Measurements from ENCODE around the gene PLEKHB2. TPM values are rescaled to one million over a fixed set of nuclear protein-coding genes. Genes with fewer than 3 reads are reported as not detected.
"Not testable (repeated sequence)": the region's sequence is repeated elsewhere in the genome, so short reads cannot be mapped to it uniquely, and the experiment has no call there.

Gene PLEKHB2
- total RNA-seq, 2 experiments from 2014 or later: 42.4 to 43.2 TPM

DNA sequence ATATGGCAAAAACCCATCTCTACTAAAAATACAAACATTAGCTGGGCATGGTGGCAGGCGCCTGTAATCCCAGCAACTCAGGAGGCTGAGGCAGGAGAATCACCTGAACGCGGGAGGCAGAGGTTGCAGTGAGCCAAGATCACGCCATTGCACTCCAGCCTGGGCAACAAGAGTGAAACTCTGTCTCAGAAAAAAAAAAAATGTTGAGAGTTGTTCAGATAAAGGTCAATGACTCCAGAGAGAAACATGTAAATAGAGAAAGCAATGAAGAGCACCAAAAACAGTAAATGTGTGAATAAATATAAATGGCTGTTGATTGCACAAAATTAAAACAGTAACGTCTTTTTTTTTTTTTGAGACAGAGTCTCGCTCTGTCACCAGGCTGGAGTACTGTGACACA is 25.2 kb upstream of the PLEKHB2 start:
- not testable (repeated sequence) for DNase-seq, H3K4me3 Mint-ChIP-seq, H3K27me3 Mint-ChIP-seq, H3K27ac Mint-ChIP-seq, H3K9me3 Mint-ChIP-seq
- H3K36me3 Mint-ChIP-seq: peaks cover 29% of the 10 kb centered on the region
- peaks cover 26% of the 10 kb centered on the region for H3K4me1 Mint-ChIP-seq

DNA sequence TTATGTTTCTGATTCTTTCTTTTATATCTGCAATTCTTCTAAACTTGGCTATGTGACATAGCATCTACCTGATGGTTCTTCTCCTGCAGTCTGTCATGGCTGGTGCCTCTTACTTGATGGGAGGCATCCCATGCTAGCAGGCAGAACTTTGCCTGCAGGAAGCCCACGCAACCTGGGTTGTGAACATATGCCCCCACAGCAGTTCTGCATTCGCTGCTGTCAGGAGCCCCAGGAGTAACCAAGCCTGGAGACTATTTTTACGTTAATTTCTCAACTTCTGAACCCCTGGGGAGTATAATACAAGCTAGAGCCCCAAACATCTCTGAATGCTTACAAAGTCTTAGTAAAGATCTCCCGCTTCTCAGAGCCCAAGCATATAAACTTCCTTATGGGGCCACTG is 23.9 kb upstream of the PLEKHB2 start:
- Mint-ChIP-seq H3K36me3 (peaks cover 31% of the 10 kb centered on the region), H3K4me1 (peaks cover 26% of the 10 kb centered on the region), H3K4me3 (no peak overlapping the region), H3K27me3 (no peaks in the 10 kb centered on the region), H3K27ac (no peak overlapping the region), H3K9me3 (no peaks in the 10 kb centered on the region)
- no peak for DNase-seq

DNA sequence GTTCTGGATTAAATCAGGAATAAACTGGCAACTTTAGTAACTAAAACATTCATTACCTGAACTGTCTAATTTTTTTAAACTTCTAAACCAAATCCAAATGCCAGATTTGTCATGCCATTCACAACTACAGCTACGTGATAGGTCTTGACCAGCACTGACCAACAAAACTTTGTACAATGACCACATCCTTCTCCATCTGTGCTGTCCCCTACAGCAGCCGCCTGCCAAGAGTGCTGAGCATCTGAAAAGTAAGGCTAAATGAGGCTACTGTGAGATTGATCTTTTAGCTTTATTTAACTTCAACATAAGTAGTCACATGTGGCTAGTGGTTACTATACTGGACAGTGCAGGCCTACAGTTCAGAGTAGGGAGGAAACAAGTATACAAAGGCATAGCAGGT is 19.5 kb upstream of the PLEKHB2 start:
- DNase-seq: no peak
- peaks cover 23% of the 10 kb centered on the region for H3K4me1 Mint-ChIP-seq
- no peak overlapping the region for H3K27ac Mint-ChIP-seq
- no peak overlapping the region for H3K4me3 Mint-ChIP-seq
- H3K27me3 Mint-ChIP-seq: no peaks in the 10 kb centered on the region
- no peaks in the 10 kb centered on the region for H3K9me3 Mint-ChIP-seq
- peaks cover 39% of the 10 kb centered on the region for H3K36me3 Mint-ChIP-seq

DNA sequence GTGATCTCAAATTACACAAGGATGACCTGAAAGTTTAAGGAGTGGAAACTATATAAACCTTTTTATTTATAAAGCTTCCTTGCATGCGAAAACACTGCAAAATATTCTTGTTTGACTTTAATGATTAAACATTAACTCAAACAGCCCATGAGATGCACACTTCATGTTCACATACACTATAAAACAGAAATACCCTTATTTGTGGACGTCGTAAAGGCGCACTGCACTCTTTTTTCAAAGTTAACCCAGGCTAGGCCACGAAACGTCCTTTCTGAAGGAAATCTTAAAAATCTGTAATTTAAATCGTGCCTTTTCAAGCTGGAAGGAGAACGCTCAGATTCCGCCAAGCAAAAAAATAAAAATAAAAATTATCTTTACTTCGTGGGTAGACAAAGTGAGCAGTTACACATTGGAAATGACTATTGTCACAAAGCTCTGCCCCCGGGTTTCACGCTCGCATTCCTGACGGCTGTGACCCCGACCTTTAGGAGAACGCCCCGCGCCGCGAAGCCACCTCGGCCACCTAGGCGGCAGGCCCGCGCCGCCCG is 12.6 kb upstream of the PLEKHB2 start:
- DNase-seq: no peak
- H3K4me3 Mint-ChIP-seq: peak overlapping the region; percentile 79
- H3K27me3 Mint-ChIP-seq: peaks cover 3% of the 10 kb centered on the region
- H3K4me1 Mint-ChIP-seq: peaks cover 17% of the 10 kb centered on the region
- H3K27ac Mint-ChIP-seq: peak overlapping the region; percentile 76
- peaks cover 25% of the 10 kb centered on the region for H3K36me3 Mint-ChIP-seq
- no peaks in the 10 kb centered on the region for H3K9me3 Mint-ChIP-seq

DNA sequence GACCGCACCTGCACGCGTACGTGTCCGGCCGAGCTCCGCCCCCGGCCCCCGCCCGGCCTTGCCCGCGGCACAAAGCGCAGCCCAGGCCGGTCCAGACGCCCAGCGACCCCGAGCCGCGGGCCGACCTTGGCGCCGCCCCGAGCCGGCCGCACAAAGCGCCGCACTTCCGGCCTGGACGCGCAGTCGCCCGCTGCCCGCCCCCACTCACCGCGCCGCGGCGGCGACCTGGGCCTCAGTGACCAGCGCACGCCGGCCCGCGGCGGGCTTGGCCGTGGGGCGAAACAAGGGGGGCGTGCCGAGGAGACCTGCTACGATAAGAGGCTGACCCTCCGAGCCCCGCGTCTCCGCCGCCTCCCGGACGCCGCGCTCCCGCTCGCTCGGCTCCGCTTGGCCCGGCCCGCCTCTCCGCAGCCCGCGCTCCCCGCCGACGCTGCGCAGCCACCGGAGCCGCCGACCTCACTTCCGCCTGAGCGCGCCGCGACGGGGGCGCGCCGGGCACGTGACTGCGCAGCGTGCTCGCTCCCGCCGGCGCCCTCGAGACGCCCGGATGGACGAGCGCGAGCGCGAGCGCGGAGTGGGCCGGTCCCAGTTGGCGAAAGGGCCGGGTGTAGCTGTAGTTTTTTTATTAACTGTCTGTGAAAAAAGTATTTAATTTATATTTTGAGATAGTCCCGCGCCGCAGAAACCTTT is 12.0 kb upstream of the PLEKHB2 start, which contains the start of gene FAM168B:
FAM168B (minus strand) TSS at position 455 of the 690 bp plus-strand sequence. CDS start 10,814 bp downstream, outside the sequence.
- H3K36me3 Mint-ChIP-seq: peaks cover 19% of the 10 kb centered on the region
- peaks cover 17% of the 10 kb centered on the region for H3K4me1 Mint-ChIP-seq
- no peaks in the 10 kb centered on the region for H3K9me3 Mint-ChIP-seq
- peak within 1 kb of the TSS; percentile 87 for H3K4me3 Mint-ChIP-seq
- H3K27ac Mint-ChIP-seq: peak within 1 kb of the TSS; percentile 87
- DNase-seq: peak; percentile 94
- peaks cover 3% of the 10 kb centered on the region for H3K27me3 Mint-ChIP-seq

GRCh38 chr2:131093696-131094462 is 11.3 kb upstream of the PLEKHB2 start:
- Mint-ChIP-seq H3K36me3 (peaks cover 15% of the 10 kb centered on the region), H3K4me1 (peaks cover 14% of the 10 kb centered on the region), H3K4me3 (peak overlapping the region; percentile 87), H3K27ac (peak overlapping the region; percentile 87), H3K9me3 (no peaks in the 10 kb centered on the region), H3K27me3 (peaks cover 3% of the 10 kb centered on the region)
- DNase-seq: peak; percentile 14

DNA sequence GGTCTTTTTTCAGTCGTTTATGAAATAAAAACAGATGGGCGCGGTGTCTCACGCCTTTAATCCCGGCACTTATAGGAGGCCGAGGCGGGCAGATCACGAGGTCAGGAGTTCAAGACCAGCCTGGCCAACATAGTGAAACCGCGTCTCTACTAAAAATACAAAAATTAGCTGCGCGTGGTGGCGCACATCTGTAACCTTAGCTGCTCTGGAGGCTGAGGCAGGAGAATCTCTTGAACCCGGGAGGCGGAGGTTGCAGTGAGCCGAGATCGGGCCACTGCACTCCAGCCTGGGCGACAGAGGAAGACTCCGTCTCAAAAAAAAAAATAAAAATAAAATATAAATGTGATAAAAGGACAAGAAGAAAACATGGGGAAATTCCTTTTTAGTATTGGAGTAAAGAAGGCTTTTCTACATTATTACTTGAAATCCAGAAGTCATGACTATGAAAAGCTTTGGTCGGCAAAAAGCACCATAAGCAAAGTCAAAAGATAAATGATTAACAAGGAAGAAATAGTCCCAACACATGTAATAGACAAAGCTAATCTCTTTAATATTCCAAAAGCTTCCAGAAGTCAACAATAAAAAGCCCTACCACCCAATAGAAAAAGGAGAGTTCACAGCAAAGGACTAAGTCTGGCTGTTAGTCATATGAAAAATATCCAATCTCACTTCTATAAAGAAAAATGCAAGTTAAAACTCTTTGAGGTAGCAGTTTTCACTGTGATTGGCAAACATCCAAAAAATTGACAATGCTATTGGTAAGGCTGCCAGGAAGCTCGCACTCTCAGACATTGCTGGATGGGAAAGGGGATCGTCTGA is 10.5 kb upstream of the PLEKHB2 start:
- DNase-seq: no peak

GRCh38 chr2:131103165-131103564 is 2.0 kb upstream of the PLEKHB2 start:
- peaks cover 27% of the 10 kb centered on the region for H3K4me1 Mint-ChIP-seq
- H3K9me3 Mint-ChIP-seq: no peaks in the 10 kb centered on the region
- H3K36me3 Mint-ChIP-seq: peaks cover 3% of the 10 kb centered on the region
- no peaks in the 10 kb centered on the region for H3K27me3 Mint-ChIP-seq
- DNase-seq: no peak
- H3K4me3 Mint-ChIP-seq: no peak overlapping the region
- peak overlapping the region; percentile 36 for H3K27ac Mint-ChIP-seq

More for the DNA sequence above, 10.5 kb upstream of the PLEKHB2 start:
- Mint-ChIP-seq H3K4me1 (peaks cover 12% of the 10 kb centered on the region), H3K9me3 (no peaks in the 10 kb centered on the region), H3K4me3 (peak overlapping the region; percentile 87), H3K27me3 (peaks cover 3% of the 10 kb centered on the region), H3K36me3 (peaks cover 9% of the 10 kb centered on the region), H3K27ac (no peak overlapping the region)

DNA sequence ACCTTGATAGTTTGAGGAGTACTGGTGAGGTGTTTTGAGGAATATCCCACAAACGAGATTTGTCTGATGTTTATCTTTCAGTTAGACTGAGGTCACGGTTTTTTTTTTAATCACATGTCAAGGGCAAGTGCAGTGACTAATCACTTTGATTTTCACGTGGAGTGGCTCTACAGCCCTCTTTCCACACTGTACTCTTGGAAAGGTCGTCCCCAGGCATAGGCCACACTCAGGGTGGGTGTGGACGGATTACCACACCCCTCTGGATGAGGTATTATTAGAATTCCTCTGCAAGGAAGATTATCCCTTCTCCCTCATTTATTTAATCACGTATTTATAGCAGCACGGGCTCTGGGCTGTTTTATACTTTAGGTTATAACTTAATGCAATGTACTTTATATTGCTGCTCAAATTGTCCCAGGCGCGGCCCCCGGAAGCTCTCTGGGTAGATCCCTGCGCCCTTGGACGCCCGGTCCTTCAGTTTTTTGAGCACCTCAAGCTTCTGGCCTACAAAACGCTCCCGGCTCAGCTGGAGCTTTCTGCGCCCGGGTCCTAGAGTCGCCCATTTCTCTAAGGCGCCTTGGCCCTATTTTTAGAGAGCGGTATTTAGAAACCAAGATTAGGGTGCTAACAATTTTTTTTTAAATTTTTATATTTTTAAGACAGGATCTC is 515 bp upstream of the PLEKHB2 start:
- Mint-ChIP-seq H3K9me3 (no peaks in the 10 kb centered on the region), H3K36me3 (peaks cover 12% of the 10 kb centered on the region), H3K27ac (peak overlapping the region; percentile 96), H3K4me1 (peaks cover 33% of the 10 kb centered on the region), H3K4me3 (peak overlapping the region; percentile 99), H3K27me3 (no peaks in the 10 kb centered on the region)
- DNase-seq: peak; percentile 42

DNA sequence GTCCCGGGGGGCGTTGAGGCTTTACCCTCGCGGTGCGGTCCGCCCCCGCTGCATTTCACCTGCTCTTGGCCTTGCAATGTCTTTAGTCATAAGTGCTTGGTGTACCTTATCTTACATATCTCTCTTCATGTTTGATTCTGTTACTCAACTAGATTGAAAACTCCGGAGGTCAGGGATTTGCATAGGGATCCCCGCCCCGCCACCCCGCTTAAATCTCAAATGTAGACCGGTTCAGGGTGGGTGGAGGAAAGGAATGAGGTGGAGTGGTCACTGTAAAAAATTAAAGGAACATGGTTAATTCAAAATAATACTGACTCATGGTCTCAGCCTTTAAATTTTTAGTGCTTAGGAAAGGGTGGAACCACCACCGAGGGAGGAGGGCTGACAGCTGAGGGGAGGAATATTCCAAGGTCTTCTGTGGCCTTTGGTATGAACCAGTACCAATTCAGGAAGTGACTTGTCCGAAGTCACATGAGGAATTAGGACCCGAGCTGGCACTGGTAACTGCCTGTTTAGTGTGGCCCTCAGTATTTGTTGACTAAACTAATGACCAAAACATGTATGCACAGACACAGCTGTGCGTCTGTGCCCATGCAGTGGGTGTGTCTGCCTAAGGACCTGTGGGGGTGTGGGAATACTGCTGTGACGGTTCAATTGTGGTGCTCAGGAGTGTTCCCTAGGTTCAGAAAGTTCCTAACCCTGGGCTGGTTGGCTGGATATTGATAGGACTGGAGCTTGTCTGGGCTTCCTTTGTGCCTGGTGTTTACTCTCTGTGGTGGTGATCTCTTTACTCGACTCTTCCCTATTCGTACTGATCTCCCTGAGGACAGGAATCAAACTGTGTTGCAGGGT is 1.0 kb downstream of the PLEKHB2 start:
- peak overlapping the region; percentile 96 for H3K27ac Mint-ChIP-seq
- no peaks in the 10 kb centered on the region for H3K27me3 Mint-ChIP-seq
- peaks cover 45% of the 10 kb centered on the region for H3K4me1 Mint-ChIP-seq
- peak overlapping the region; percentile 99 for H3K4me3 Mint-ChIP-seq
- DNase-seq: no peak
- no peaks in the 10 kb centered on the region for H3K9me3 Mint-ChIP-seq
- peaks cover 21% of the 10 kb centered on the region for H3K36me3 Mint-ChIP-seq

GRCh38 chr2:131112529-131112928 is 7.4 kb downstream of the PLEKHB2 start:
- Mint-ChIP-seq H3K36me3 (peaks cover 67% of the 10 kb centered on the region), H3K4me1 (peaks cover 50% of the 10 kb centered on the region), H3K4me3 (no peak overlapping the region), H3K27ac (no peak overlapping the region), H3K9me3 (peaks cover 11% of the 10 kb centered on the region), H3K27me3 (no peaks in the 10 kb centered on the region)
- no peak for DNase-seq

DNA sequence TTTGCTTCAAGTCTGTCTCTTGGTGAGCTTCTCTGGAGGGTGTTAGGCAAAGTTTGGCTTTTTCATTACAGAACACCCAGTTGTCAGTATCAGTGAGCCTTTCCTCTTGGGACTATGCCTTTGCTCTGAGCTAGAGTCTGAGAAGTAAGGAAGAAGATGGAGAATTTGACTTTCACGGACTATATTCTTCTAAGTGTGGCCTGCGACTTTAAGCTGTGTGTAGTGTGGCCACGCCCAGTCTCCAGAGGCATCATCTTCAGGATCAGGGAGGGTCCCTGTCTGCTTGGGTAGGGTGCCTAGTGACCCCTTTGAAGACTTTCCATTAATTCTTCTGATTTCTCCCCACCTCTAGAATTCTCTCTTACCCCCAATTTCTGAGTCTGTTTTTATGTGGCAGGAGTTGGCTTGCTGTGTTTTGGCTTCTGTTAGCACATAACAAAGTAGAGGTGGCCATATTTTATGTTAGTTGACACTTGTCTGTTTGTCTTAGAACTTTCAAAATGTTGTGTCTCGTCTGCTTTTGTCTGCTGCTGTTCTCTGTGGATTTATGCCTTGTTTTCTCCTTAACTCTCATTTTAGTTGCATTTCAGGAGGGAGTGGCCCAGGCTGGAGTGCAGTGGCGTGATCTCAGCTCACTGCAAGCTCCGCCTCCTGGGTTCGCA is 8.6 kb downstream of the PLEKHB2 start:
- H3K36me3 Mint-ChIP-seq: peaks cover 69% of the 10 kb centered on the region
- H3K9me3 Mint-ChIP-seq: peaks cover 11% of the 10 kb centered on the region
- no peak overlapping the region for H3K4me3 Mint-ChIP-seq
- DNase-seq: no peak
- peaks cover 48% of the 10 kb centered on the region for H3K4me1 Mint-ChIP-seq
- H3K27ac Mint-ChIP-seq: no peak overlapping the region
- H3K27me3 Mint-ChIP-seq: no peaks in the 10 kb centered on the region

DNA sequence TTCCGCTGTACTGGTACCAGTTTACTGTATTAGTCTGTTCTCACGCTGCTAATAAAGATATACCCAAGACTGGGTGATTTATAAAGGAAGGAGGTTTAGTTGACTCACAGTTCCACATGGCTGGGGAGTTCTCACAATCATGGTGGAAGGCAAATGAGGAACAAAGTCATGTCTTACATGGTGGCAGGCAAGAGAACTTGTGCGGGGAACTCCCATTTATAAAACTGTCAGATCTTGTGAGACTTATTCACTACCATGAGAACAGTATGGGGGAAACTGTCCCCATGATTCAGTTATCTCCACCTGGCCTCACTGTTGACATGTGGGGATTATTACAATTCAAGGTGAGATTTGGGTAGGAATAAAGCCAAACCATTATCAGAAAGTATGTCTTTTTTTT is 9.8 kb downstream of the PLEKHB2 start:
- H3K27me3 Mint-ChIP-seq, DNase-seq, H3K27ac Mint-ChIP-seq, H3K4me3 Mint-ChIP-seq: not testable (repeated sequence)
- Mint-ChIP-seq H3K36me3 (peaks cover 66% of the 10 kb centered on the region), H3K4me1 (peaks cover 52% of the 10 kb centered on the region), H3K9me3 (peaks cover 11% of the 10 kb centered on the region)
